PC-9 (cell line): ENCODE data around the gene ARHGEF6. TPM values are rescaled to one million over a fixed set of nuclear protein-coding genes. Genes with fewer than 3 reads are reported as not detected.

ENCODE experiments used
- BruUV-seq: library from RNA; stranded (reverse); fragments of 400-500 nt; replicated peaks from 2 replicates; lab custom pipeline; 2021; lab: Mats Ljungman, UMichigan
- CTCF ChIA-PET: fragments of 300-600 bp; sonication (Branson Sonifier 250); formaldehyde crosslinking; loops from one replicate; lab custom pipeline; 2022; ENCODE audit warnings: antibody characterized with exemption; lab: Charles Lee
- POLR2A ChIA-PET: fragments of 300-600 bp; sonication (Branson Sonifier 250); formaldehyde crosslinking; loops from one replicate; lab custom pipeline; 2022; ENCODE audit warnings: antibody characterized with exemption; ENCODE audit not compliant: unreplicated experiment; lab: Charles Lee
- DNase-seq, 2 experiments: peaks; one replicate each; pipeline versions ENCODE4 v3.0.0 to v3.0.0-alpha.2; 2015 to 2022; ENCODE audit warnings: mixed read lengths in 1 of 2
- H2AFZ ChIP-seq: fragments of 200-600 bp; sonication (generic); 2 replicates; pipeline ENCODE4 v1.8.1; 2017; ENCODE audit warnings: antibody characterized with exemption
- H3F3A ChIP-seq: fragments of 200-600 bp; sonication (generic); 2 replicates; pipeline ENCODE4 v1.8.1; 2017; ENCODE audit warnings: antibody characterized with exemption, mild to moderate bottlenecking, low read depth; ENCODE audit not compliant: insufficient read depth
- H3K27ac ChIP-seq: fragments of 200-600 bp; sonication (generic); 2 replicates; pipeline ENCODE4 v1.6.1; 2016; ENCODE audit warnings: mixed run types
- H3K27me3 ChIP-seq: fragments of 200-600 bp; sonication (generic); 2 replicates; pipeline ENCODE4 v1.6.1; 2016; ENCODE audit warnings: low read depth, mixed run types; ENCODE audit not compliant: insufficient read depth
- H3K36me3 ChIP-seq: fragments of 200-600 bp; sonication (generic); 2 replicates; pipeline ENCODE4 v1.6.1; 2016; ENCODE audit warnings: low read depth, mixed run types
- H3K4me1 ChIP-seq: fragments of 200-600 bp; sonication (generic); replicated peaks from 2 replicates; pipeline ENCODE4 v1.6.1; 2016; ENCODE audit warnings: mixed run types; ENCODE audit not compliant: insufficient read depth
- H3K4me2 ChIP-seq: fragments of 200-600 bp; sonication (generic); 2 replicates; pipeline ENCODE4 v1.6.1; 2017; ENCODE audit warnings: mixed run types
- H3K4me3 ChIP-seq: fragments of 200-600 bp; sonication (generic); 2 replicates; pipeline ENCODE4 v1.6.1; 2016; ENCODE audit warnings: mixed run types
- H3K79me2 ChIP-seq: fragments of 200-600 bp; sonication (generic); 2 replicates; pipeline ENCODE4 v1.6.1; 2017; ENCODE audit warnings: low read depth, mixed run types
- H3K9me2 ChIP-seq: fragments of 200-600 bp; sonication (generic); 2 replicates; pipeline ENCODE4 v1.8.1; 2017; ENCODE audit warnings: mild to moderate bottlenecking; ENCODE audit not compliant: insufficient read depth
- H3K9me3 ChIP-seq: fragments of 200-600 bp; sonication (generic); 2 replicates; pipeline ENCODE4 v1.8.1; 2016; ENCODE audit warnings: low read depth; ENCODE audit not compliant: insufficient read depth
- H4K20me1 ChIP-seq: fragments of 200-600 bp; sonication (generic); 2 replicates; pipeline ENCODE4 v1.8.1; 2017; ENCODE audit not compliant: insufficient read depth
- CTCF ChIP-seq: fragments of 200-600 bp; sonication (generic); conservative IDR thresholded peaks from 2 replicates; pipeline ENCODE4 v1.6.1; 2017; ENCODE audit warnings: mixed run types, antibody characterized with exemption, mild to moderate bottlenecking, moderate library complexity
- EZH2 ChIP-seq: fragments of 200-600 bp; sonication (generic); IDR thresholded peaks from 2 replicates; pipeline ENCODE4 v1.8.0; 2017; ENCODE audit warnings: antibody characterized with exemption, low read depth
- intact Hi-C: fragments of 100-400 bp; cut with micrococcal nuclease; formaldehyde crosslinking; loops from one replicate; pipeline ENCODE4 v1.10.0; 2022; ENCODE audit not compliant: unreplicated experiment
- total RNA-seq: library from RNA; stranded (reverse); gene quantifications from 2 replicates; pipeline ENCODE4 v1.2.3, GENCODE V29; 2021

ARHGEF6 gene
- total RNA-seq, 1 experiment from 2014 or later, result 0.09 TPM

DNA sequence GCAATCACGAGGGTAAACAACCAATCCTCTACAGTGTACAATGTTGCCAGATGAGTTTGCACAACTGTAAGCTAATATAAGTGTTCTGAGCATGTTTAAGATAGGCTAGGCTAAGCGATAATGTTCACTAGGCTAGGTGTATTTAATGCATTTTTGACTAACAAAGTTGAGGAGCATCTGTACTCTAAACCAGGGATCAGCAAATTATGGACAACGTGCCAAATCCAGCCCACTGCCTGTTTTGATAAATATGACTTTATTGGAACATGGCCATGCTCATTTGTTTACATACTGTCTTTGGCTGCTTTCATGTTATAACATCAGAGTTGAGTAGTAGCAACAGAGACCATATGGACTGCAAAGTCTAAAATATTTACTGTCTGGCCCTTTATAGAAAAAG is 46.3 kb upstream of the ARHGEF6 start:
- no peak for DNase-seq
- BruUV-seq, result no TSS peak
- no peak overlapping the region for H3K4me3 ChIP-seq
- TF ChIP-seq CTCF (no peak), EZH2 (no peak)
- H3K27me3 ChIP-seq, result no peaks in the 10 kb centered on the region
- no peak overlapping the region for H3K4me2 ChIP-seq
- intact Hi-C loops, result no loop called here
- H3K27ac ChIP-seq, result no peak overlapping the region
- CTCF ChIA-PET, result no interaction called here
- H3K4me1 ChIP-seq, result no peaks in the 10 kb centered on the region
- POLR2A ChIA-PET, result no interaction called here
- no peaks in the 10 kb centered on the region for H3K79me2 ChIP-seq
- H3K36me3 ChIP-seq, result no peaks in the 10 kb centered on the region
- H3K9me3 ChIP-seq, result no peaks in the 10 kb centered on the region
- H3F3A ChIP-seq, result no peaks in the 10 kb centered on the region
- no peak overlapping the region for H2AFZ ChIP-seq
- no peaks in the 10 kb centered on the region for H3K9me2 ChIP-seq
- no peaks in the 10 kb centered on the region for H4K20me1 ChIP-seq

GRCh38 chrX:136825771-136826170 is 45.0 kb upstream of the ARHGEF6 start:
- no peaks in the 10 kb centered on the region for H3K79me2 ChIP-seq
- intact Hi-C loops, result no loop called here
- no peaks in the 10 kb centered on the region for H3K9me2 ChIP-seq
- H3K36me3 ChIP-seq, result no peaks in the 10 kb centered on the region
- H3K4me3 ChIP-seq, result no peak overlapping the region
- no peaks in the 10 kb centered on the region for H3K9me3 ChIP-seq
- no peaks in the 10 kb centered on the region for H4K20me1 ChIP-seq
- no peak overlapping the region for H2AFZ ChIP-seq
- no peaks in the 10 kb centered on the region for H3K4me1 ChIP-seq
- BruUV-seq, result no TSS peak
- H3K27me3 ChIP-seq, result no peaks in the 10 kb centered on the region
- H3K4me2 ChIP-seq, result no peak overlapping the region
- H3K27ac ChIP-seq, result no peak overlapping the region
- ChIA-PET CTCF (interaction anchor here (0.7 kb wide), 1 partner anchor 55 kb away, joined by 14 read pairs; no protein-coding TSS in a partner anchor), POLR2A (no interaction called here)
- no peak for DNase-seq
- TF ChIP-seq CTCF, result no peak
- no peak for TF ChIP-seq EZH2
- no peaks in the 10 kb centered on the region for H3F3A ChIP-seq

GRCh38 chrX:136823175-136823574 is 42.4 kb upstream of the ARHGEF6 start:
- no peaks in the 10 kb centered on the region for H3K4me1 ChIP-seq
- POLR2A ChIA-PET, result no interaction called here
- CTCF ChIA-PET, result no interaction called here
- TF ChIP-seq EZH2 (no peak), CTCF (no peak)
- no peaks in the 10 kb centered on the region for H4K20me1 ChIP-seq
- H3K27ac ChIP-seq, result no peak overlapping the region
- intact Hi-C loops, result no loop called here
- no peaks in the 10 kb centered on the region for H3K36me3 ChIP-seq
- no peak overlapping the region for H3K4me2 ChIP-seq
- H3K9me3 ChIP-seq, result no peaks in the 10 kb centered on the region
- H3K9me2 ChIP-seq, result no peaks in the 10 kb centered on the region
- H3F3A ChIP-seq, result no peaks in the 10 kb centered on the region
- no peak for DNase-seq
- H3K4me3 ChIP-seq, result no peak overlapping the region
- H3K79me2 ChIP-seq, result no peaks in the 10 kb centered on the region
- no peaks in the 10 kb centered on the region for H3K27me3 ChIP-seq
- no peak overlapping the region for H2AFZ ChIP-seq
- BruUV-seq, result no TSS peak
